HEK293T (cell line): ENCODE data around the gene TIAL1.

Source experiments
- ARNT ChIP-seq: fragments of 450-650 bp; IDR thresholded peaks from 2 replicates; pipeline ENCODE4 v1.6.1; 2017; ENCODE audit warnings: mild to moderate bottlenecking
- BHLHE40 ChIP-seq: fragments of 450-650 bp; IDR thresholded peaks from 2 replicates; pipeline ENCODE4 v1.6.1; 2016; ENCODE audit warnings: mild to moderate bottlenecking, moderate library complexity, borderline replicate concordance
- CTBP1 ChIP-seq: fragments of 450-650 bp; IDR thresholded peaks from 2 replicates; pipeline ENCODE4 v1.6.1; 2016; ENCODE audit warnings: borderline replicate concordance
- ELF4 ChIP-seq: fragments of 450-650 bp; IDR thresholded peaks from 2 replicates; pipeline ENCODE4 v1.6.1; 2017; ENCODE audit warnings: antibody characterized with exemption
- FOXA1 ChIP-seq: fragments of 450-650 bp; IDR thresholded peaks from 2 replicates; pipeline ENCODE4 v1.6.1; 2016; ENCODE audit warnings: mild to moderate bottlenecking
- FOXK2 ChIP-seq: fragments of 450-650 bp; IDR thresholded peaks from 2 replicates; pipeline ENCODE4 v1.6.1; 2016; ENCODE audit warnings: mild to moderate bottlenecking
- FOXM1 ChIP-seq: fragments of 450-650 bp; IDR thresholded peaks from 2 replicates; pipeline ENCODE4 v1.6.1; 2017; ENCODE audit warnings: mild to moderate bottlenecking, borderline replicate concordance
- HDGF ChIP-seq: fragments of 450-650 bp; IDR thresholded peaks from 2 replicates; pipeline ENCODE4 v1.6.1; 2017; ENCODE audit warnings: antibody characterized with exemption, borderline replicate concordance
- NFRKB ChIP-seq: fragments of 450-650 bp; IDR thresholded peaks from 2 replicates; pipeline ENCODE4 v1.6.1; 2016; ENCODE audit warnings: mild to moderate bottlenecking, moderate library complexity
- SP1 ChIP-seq: fragments of 450-650 bp; IDR thresholded peaks from 2 replicates; pipeline ENCODE4 v1.6.1; 2017
- TARDBP ChIP-seq: fragments of 450-650 bp; IDR thresholded peaks from 2 replicates; pipeline ENCODE4 v1.6.1; 2016
- ZNF384 ChIP-seq: fragments of 450-650 bp; IDR thresholded peaks from 2 replicates; pipeline ENCODE4 v1.6.1; 2016

- no peak for TF ChIP-seq ZNF384
- no peak for TF ChIP-seq BHLHE40
- no peak for TF ChIP-seq FOXA1
- no peak for TF ChIP-seq CTBP1
- TF ChIP-seq ARNT, result no peak
- no peak for TF ChIP-seq FOXM1
- TF ChIP-seq NFRKB, result no peak
- no peak for TF ChIP-seq ELF4
- no peak for TF ChIP-seq TARDBP
- no peak for TF ChIP-seq SP1
- TF ChIP-seq FOXK2, result no peak
- no peak for TF ChIP-seq HDGF
Measured at GRCh38 chr10:119598397-119598796, 1.6 kb upstream of the TIAL1 start.
